ENCODE measurements around the gene PBX2. TPM values are rescaled to one million over a fixed set of nuclear protein-coding genes. Genes with fewer than 3 reads are reported as not detected.
A peak's percentile ranks its signal among the peaks of the same experiment; 100 is the strongest.

Gene PBX2
- total RNA-seq, 1 donor, result 19.6 TPM

DNA sequence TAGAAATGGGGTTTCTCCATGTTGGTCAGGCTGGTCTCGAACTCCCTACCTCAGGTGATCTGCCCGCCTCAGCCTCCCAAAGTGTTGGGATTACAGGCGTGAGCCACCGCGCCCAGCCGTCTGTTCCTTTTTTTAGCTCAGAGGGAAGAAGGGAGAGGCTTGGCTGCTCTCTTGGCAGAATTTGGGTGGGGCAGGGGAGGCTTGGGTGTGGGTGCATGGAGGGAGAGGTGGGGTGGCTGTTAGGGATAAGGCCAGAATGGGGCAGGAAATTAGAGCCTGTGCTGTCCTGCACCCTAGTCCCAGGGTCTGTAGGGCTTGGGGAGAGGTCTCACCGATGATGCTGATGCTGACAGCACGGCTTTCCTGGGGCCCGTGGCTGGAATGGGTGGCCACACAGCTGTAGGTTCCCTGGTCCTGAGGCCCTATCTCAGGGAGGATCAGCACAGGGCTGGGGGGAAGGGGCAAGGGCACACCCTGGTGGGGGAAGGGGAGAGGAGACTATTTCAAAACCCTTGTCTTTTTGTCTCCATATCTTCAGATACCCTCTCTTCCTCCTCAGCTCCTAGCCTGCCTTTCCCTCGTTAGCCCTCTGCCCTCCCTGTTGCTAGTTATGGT, 8.0 kb downstream of the PBX2 start:
- H3K4me3 ChIP-seq (ENCODE audit: low read depth, low read length), result no peak overlapping the region
- no peak for DNase-seq (ENCODE audit: low read depth)
- TF ChIP-seq, protein P1, sequence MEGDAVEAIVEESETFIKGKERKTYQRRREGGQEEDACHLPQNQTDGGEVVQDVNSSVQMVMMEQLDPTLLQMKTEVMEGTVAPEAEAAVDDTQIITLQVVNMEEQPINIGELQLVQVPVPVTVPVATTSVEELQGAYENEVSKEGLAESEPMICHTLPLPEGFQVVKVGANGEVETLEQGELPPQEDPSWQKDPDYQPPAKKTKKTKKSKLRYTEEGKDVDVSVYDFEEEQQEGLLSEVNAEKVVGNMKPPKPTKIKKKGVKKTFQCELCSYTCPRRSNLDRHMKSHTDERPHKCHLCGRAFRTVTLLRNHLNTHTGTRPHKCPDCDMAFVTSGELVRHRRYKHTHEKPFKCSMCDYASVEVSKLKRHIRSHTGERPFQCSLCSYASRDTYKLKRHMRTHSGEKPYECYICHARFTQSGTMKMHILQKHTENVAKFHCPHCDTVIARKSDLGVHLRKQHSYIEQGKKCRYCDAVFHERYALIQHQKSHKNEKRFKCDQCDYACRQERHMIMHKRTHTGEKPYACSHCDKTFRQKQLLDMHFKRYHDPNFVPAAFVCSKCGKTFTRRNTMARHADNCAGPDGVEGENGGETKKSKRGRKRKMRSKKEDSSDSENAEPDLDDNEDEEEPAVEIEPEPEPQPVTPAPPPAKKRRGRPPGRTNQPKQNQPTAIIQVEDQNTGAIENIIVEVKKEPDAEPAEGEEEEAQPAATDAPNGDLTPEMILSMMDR (IDR thresholded peaks at IDR 0.05; ENCODE audit: insufficient read depth, low read length), result no peak

DNA sequence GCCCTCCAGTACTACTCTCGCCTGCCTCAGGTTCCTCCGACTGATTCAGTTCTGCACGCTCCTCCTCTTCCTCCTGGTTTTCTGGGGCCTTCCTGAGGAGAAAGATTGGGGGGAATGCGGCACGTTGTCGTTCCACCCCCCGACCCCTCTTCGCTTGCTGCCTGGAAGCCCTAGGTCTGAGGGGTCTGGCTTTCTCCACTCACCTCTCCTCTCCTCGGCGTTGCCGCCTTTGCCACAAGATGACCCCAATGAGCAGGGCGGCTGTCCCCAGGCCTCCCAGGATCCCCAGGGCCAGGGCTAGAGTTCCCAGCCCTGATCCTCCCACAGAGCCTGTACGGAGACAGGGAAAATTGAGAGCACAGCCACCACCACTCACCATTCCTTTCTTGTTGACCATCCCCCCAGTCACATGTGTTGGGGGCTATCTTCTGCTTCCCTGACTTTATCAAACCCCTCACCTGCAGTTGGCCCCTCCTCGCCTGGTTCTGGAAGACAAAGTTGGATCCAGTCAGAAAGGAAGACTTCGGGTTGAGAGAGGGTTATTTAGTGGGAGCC, 8.8 kb downstream of the PBX2 start:
- TF ChIP-seq, protein P1 (IDR thresholded peaks at IDR 0.05; ENCODE audit: insufficient read depth, low read length), result no peak
- DNase-seq (ENCODE audit: low read depth), result no peak
- H3K4me3 ChIP-seq (ENCODE audit: low read depth, low read length), result no peak overlapping the region

DNA sequence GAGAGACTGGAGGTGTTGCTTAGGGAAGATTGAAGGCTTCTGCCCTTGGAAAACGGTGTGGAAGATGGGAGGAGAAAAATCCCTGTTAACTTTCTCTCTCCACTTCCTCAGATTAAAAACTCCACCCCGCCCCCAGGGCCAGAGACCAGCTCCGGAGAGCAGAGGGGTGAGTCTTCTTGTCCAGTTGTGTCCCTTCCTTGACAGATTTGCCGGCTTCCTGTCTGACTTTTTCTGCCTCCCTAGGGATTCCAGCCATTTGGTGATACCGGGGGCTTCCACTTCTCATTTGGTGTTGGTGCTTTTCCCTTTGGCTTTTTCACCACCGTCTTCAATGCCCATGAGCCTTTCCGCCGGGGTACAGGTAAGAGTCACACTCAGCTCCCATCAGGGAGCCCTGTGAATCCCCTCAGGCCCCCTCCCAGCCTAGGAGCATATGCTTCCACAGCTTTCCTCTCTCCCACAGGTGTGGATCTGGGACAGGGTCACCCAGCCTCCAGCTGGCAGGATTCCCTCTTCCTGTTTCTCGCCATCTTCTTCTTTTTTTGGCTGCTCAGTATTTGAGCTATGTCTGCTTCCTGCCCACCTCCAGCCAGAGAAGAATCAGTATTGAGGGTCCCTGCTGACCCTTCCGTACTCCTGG, 10.1 kb downstream of the PBX2 start:
- TF ChIP-seq, protein P1 (IDR thresholded peaks at IDR 0.05; ENCODE audit: insufficient read depth, low read length), result no peak
- peak overlapping the region; percentile 94 for H3K4me3 ChIP-seq (ENCODE audit: low read depth, low read length)
- DNase-seq (ENCODE audit: low read depth), result no peak

DNA sequence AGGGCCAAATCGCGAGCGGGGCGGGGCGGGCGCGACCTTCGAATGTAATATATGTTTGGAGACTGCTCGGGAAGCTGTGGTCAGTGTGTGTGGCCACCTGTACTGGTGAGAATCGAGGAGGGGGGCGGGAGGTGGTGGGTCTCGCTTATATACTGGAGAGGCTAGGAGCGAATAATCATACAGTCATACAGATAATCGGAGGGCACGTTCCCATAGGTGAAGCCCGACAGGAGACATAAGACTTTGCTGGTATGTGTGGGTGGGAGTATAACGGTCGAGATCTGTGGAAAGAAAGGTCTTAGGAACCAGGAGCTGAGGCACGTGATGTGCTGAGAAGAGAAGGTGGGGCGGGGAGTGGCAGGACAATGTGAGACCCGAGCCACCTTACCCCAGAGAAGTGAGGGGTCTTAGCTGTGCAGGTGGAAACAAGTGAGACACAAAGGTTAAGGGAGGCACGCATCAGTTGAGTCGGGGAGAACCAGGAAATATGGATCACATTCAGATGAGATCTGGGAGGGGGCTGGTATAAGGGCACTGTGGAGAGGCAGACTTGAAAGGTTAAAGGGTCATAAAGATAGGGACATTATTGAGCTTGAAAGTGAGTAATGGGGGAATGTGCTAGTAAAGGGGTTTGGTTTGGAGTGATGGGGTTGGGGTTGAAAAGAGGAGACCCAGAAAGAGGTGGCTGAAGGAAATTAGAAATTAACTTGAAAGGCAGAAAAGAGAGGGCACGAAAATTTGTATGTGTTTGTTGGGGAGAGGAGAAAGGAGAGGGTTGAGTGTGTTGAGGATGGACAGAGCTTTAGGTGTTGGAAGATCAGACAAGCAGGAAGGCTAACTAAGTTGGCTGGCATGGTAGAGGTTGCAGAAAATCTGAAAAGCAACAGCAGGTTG, 11.2 kb downstream of the PBX2 start:
- TF ChIP-seq, protein P1 (IDR thresholded peaks at IDR 0.05; ENCODE audit: insufficient read depth, low read length), result no peak
- DNase-seq (ENCODE audit: low read depth), result peak; percentile 12
- peak overlapping the region; percentile 94 for H3K4me3 ChIP-seq (ENCODE audit: low read depth, low read length)

DNA sequence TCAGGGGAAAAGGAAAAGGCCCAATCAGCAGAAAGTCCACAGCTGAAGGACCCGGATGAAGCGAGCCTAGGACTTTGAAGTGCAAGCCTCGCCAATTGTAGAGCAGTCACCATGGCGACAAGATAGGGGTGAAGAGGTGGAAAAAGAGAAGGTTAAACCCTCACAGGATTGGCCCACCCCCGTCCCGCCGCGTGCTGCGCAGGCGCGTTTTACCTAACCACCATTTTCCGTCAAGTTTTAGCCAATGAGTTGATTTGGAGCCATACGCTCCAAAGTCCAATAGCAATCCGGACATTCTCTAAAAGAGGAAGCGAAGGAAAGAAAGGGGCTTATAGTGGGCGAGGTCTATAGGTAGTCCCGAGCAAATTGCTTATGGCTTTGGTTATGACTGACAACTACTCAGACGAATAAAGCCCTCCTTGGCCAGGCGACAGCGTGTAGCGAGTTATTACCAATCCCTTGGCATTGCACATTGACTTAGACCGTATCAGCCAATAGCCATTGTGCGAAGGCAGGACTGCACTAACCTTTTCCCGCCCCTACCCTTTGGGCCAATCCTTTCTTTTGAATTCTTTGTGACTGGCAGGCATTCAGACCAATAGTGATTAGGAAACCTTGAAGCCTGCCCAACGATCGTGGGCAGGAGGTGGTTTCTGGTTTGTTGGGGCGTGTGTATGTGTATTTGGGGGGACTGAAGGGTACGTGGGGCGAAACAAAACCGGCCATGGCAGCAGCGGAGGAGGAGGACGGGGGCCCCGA, 12.0 kb downstream of the PBX2 start, which contains the start of gene RNF5:
TSS of gene RNF5 (plus strand) at position 618 of the 759 bp plus-strand sequence. CDS start at position 725, 107 bp downstream.
- TF ChIP-seq, protein P1 (IDR thresholded peaks at IDR 0.05; ENCODE audit: insufficient read depth, low read length), result no peak
- H3K4me3 ChIP-seq (ENCODE audit: low read depth, low read length), result peak within 1 kb of the TSS; percentile 94
- DNase-seq (ENCODE audit: low read depth), result peak; percentile 100

All from fibroblast of the aortic adventitia (primary cell).